Fibroblast of villous mesenchyme (primary cell): ENCODE measurements around the gene XKR8. TPM values are rescaled to one million over a fixed set of nuclear protein-coding genes. Genes with fewer than 3 reads are reported as not detected.
"Not testable (repeated sequence)": the region's sequence is repeated elsewhere in the genome, so short reads cannot be mapped to it uniquely, and the experiment has no call there.

Experiments used
- DNase-seq: peaks from one replicate; pipeline ENCODE4 v3.0.0-alpha.2; 2010; ENCODE audit warnings: low read depth
- H3K4me3 ChIP-seq: 2 replicates; pipeline ENCODE4 v1.5.1; 2011; ENCODE audit warnings: low read depth, mild to moderate bottlenecking, low read length
- CTCF ChIP-seq: IDR thresholded peaks from 2 replicates; pipeline ENCODE4 v1.5.1; 2012; ENCODE audit warnings: low read depth, mild to moderate bottlenecking, low read length; ENCODE audit not compliant: insufficient read depth
- total RNA-seq: library from RNA; depleted of rRNA; stranded (reverse); fragments of >200 nt; gene quantifications from 2 replicates; pipeline ENCODE4 v1.2.3, GENCODE V29; 2012

XKR8 gene
- total RNA-seq, 1 donor: 6.5 TPM

GRCh38 chr1:27981145-27981544, 21.4 kb downstream of the XKR8 start:
- no peak for DNase-seq
- no peak for TF ChIP-seq CTCF
- no peak overlapping the region for H3K4me3 ChIP-seq

- no peak overlapping the region for H3K4me3 ChIP-seq
- no peak for TF ChIP-seq CTCF
- DNase-seq: peak; percentile 18
Measured at GRCh38 chr1:27990920-27991537, 31.3 kb downstream of the XKR8 start.

DNA sequence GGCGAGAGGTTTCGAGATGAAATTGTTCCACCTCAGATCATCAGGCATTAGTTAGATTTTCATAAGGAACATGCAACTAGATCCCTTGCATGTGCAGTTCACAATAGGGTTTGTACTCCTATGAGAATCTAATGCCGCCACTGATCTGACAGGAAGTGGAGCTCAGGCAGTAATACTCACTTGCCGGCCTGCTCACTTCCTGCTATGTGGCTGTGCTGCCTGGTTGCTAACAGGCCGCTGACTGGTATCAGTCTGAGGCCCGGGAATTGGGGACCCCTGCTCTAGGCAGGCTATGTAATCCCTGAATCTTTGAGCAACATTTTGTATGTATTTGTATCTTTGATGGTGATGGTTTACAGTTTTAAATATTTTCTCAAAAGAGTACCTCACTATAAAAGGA, 32.5 kb downstream of the XKR8 start:
- TF ChIP-seq CTCF: no peak
- DNase-seq: no peak
- H3K4me3 ChIP-seq: no peak overlapping the region

DNA sequence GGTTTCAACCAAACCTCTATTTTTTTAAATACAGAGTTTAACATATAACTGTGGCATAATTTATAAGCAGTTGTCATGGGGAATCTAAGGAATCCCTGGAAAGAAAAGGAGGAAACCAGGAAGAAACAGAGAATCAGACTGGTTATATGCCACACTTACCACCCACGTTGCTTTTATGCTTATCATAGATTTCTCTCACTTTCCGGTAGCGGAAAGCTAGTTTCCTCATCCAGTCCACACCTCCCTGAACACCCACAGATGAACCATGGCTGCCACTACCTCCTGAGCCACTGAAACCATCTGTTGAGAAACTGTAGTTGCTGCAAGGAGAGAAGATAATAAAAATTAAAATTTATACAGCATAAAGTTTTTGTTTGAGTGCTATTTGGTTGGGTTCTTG, 33.5 kb downstream of the XKR8 start:
- no peak overlapping the region for H3K4me3 ChIP-seq
- no peak for TF ChIP-seq CTCF
- DNase-seq: no peak

GRCh38 chr1:27994060-27994459, 34.3 kb downstream of the XKR8 start:
- H3K4me3 ChIP-seq: no peak overlapping the region
- peak; percentile 30 for DNase-seq
- TF ChIP-seq CTCF: no peak

DNA sequence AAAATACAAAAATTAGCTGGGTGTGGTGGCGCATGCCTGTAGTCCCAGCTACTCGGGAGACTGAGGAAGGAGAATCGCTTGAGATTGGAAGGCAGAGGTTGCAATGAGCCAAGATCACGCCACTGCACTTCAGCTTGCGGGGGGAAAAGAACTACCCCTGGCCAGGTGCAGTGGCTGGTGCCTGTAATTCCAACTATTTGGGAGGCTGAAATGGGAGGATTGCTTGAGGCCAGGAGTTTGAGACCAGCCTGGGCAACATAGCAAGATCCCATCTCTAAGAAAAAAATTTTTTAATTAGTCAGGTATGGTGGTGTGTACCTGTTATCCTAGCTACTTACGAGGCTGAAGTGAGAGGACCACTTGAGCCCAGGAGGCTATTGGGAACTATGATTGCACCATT, 34.8 kb downstream of the XKR8 start:
- DNase-seq, H3K4me3 ChIP-seq: not testable (repeated sequence)

DNA sequence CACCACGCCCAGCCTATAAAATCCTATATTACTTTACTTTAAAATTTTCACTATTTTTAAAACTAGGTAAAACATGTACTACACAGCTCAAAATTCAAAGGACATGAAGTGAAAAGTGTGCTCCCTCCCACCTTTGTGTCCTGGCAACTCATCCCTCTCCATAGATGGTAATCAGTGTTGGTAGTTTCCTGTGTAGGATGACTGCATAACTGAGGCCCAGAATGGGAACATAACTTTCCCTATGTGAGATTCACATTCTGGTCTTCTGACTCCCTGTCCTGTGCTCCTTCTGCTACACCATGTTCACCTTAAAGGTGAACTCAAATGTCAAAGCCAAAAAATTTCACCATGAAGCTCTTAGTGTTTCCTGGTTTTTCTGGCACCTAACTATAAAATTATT, 39.3 kb downstream of the XKR8 start:
- no peak for DNase-seq
- TF ChIP-seq CTCF: no peak
- H3K4me3 ChIP-seq: no peak overlapping the region
